Measurements from ENCODE around the gene DPF3. TPM values are rescaled to one million over a fixed set of nuclear protein-coding genes. Genes with fewer than 3 reads are reported as not detected.

The DPF3 gene
- total RNA-seq, 1 experiment from 2014 or later = not detected

DNA sequence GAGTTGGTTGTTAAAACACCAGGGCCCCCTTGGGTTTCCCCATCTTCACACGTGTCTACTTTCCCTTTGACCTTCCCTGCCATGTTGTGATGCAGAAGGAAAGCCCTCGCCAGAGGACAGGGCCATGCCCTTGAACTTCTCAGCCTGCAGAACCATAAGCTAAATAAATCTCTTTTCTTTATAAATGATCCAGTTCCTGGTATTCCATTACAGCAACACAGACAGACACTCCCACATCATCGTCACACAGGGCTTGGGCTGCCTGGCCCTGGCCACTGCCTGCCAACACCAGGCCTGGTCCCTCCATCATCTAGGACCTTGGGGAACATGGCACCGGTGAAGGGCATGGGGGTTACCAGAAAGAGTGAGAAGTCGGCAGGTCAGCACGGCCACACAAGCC, 84.8 kb downstream of the DPF3 start:
- Histone ChIP-seq H3K4me1 (replicated peaks; ENCODE audit: insufficient read depth) (no peaks in the 10 kb centered on the region), H3K4me3 (no peak overlapping the region), H3K27me3 (ENCODE audit: insufficient read depth, low read depth) (peaks cover 87% of the 10 kb centered on the region), H3K4me2 (no peak overlapping the region), H3K79me2 (ENCODE audit: low read depth) (no peaks in the 10 kb centered on the region), H3K36me3 (ENCODE audit: low read depth) (no peaks in the 10 kb centered on the region), H3F3A (ENCODE audit: insufficient read depth, low read depth) (no peaks in the 10 kb centered on the region), H3K9me2 (ENCODE audit: insufficient read depth) (no peaks in the 10 kb centered on the region), H3K27ac (no peak overlapping the region), H3K9me3 (ENCODE audit: insufficient read depth, low read depth) (no peaks in the 10 kb centered on the region), H4K20me1 (ENCODE audit: insufficient read depth) (no peaks in the 10 kb centered on the region), H2AFZ (no peak overlapping the region)
- POLR2A ChIA-PET (ENCODE audit: unreplicated experiment) = no interaction called here
- TF ChIP-seq, protein P1, sequence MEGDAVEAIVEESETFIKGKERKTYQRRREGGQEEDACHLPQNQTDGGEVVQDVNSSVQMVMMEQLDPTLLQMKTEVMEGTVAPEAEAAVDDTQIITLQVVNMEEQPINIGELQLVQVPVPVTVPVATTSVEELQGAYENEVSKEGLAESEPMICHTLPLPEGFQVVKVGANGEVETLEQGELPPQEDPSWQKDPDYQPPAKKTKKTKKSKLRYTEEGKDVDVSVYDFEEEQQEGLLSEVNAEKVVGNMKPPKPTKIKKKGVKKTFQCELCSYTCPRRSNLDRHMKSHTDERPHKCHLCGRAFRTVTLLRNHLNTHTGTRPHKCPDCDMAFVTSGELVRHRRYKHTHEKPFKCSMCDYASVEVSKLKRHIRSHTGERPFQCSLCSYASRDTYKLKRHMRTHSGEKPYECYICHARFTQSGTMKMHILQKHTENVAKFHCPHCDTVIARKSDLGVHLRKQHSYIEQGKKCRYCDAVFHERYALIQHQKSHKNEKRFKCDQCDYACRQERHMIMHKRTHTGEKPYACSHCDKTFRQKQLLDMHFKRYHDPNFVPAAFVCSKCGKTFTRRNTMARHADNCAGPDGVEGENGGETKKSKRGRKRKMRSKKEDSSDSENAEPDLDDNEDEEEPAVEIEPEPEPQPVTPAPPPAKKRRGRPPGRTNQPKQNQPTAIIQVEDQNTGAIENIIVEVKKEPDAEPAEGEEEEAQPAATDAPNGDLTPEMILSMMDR (conservative IDR thresholded peaks at IDR 0.05) = no peak
- no peak for TF ChIP-seq EZH2 (IDR thresholded peaks at IDR 0.05; ENCODE audit: low read depth)
- CTCF ChIA-PET = no interaction called here
- DNase-seq = no peak
- intact Hi-C loops (cut with micrococcal nuclease; ENCODE audit: unreplicated experiment) = no loop called here
- BruUV-seq (replicated peaks) = no TSS peak

DNA sequence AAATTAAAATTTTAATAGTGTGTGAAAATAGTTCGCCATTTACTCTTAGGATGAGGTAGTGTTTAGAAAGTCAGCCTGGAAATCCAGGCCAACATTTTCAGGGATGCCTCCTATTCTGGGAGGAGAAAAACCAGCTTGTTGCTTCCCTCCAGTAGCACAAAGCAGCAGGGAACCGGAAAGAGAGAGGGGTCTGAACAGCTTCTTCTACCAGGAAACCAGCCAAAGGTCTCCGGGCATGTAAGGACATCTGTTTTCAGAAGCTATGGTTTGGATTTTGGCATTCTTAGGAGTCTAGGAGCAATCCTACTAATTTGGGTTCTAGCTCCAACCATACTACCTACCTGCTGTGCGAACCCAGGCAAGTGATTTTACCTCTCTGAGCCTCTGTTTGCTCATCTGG, 85.3 kb downstream of the DPF3 start:
- H3K9me3 ChIP-seq (ENCODE audit: insufficient read depth, low read depth) = no peaks in the 10 kb centered on the region
- H3K4me3 ChIP-seq = no peak overlapping the region
- no peak for DNase-seq
- peaks cover 86% of the 10 kb centered on the region for H3K27me3 ChIP-seq (ENCODE audit: insufficient read depth, low read depth)
- H3K27ac ChIP-seq = no peak overlapping the region
- POLR2A ChIA-PET (ENCODE audit: unreplicated experiment) = no interaction called here
- no peaks in the 10 kb centered on the region for H3K9me2 ChIP-seq (ENCODE audit: insufficient read depth)
- TF ChIP-seq, protein P1 (conservative IDR thresholded peaks at IDR 0.05) = no peak
- no peak for TF ChIP-seq EZH2 (IDR thresholded peaks at IDR 0.05; ENCODE audit: low read depth)
- BruUV-seq (replicated peaks) = no TSS peak
- H4K20me1 ChIP-seq (ENCODE audit: insufficient read depth) = no peaks in the 10 kb centered on the region
- intact Hi-C loops (cut with micrococcal nuclease; ENCODE audit: unreplicated experiment) = no loop called here
- no peaks in the 10 kb centered on the region for H3K79me2 ChIP-seq (ENCODE audit: low read depth)
- CTCF ChIA-PET = no interaction called here
- no peaks in the 10 kb centered on the region for H3K36me3 ChIP-seq (ENCODE audit: low read depth)
- no peaks in the 10 kb centered on the region for H3K4me1 ChIP-seq (replicated peaks; ENCODE audit: insufficient read depth)
- H2AFZ ChIP-seq = no peak overlapping the region
- H3F3A ChIP-seq (ENCODE audit: insufficient read depth, low read depth) = no peaks in the 10 kb centered on the region
- H3K4me2 ChIP-seq = no peak overlapping the region

DNA sequence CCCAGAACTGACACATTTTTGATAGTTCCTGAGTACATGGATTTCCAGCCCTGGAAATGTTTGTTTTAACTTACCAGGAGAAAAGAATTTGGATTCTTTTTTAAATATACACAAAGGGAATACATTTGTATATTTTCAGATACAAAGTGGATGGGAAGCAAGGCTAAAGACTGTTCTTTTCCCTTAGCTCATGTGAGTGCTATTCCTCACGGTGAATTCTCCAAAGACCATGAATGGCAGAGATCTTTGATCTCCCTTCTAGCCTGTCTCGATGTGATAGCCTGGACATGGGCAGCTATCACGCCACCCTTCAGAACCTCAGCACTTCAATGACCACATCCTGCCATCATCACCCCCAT, 91.3 kb downstream of the DPF3 start:
- Histone ChIP-seq H3K4me2 (no peak overlapping the region), H3K4me1 (replicated peaks; ENCODE audit: insufficient read depth) (no peaks in the 10 kb centered on the region), H3K27ac (no peak overlapping the region), H3K79me2 (ENCODE audit: low read depth) (no peaks in the 10 kb centered on the region), H2AFZ (no peak overlapping the region), H3K9me2 (ENCODE audit: insufficient read depth) (no peaks in the 10 kb centered on the region), H3K9me3 (ENCODE audit: insufficient read depth, low read depth) (no peaks in the 10 kb centered on the region), H4K20me1 (ENCODE audit: insufficient read depth) (no peaks in the 10 kb centered on the region), H3K36me3 (ENCODE audit: low read depth) (no peaks in the 10 kb centered on the region), H3F3A (ENCODE audit: insufficient read depth, low read depth) (no peaks in the 10 kb centered on the region), H3K4me3 (no peak overlapping the region), H3K27me3 (ENCODE audit: insufficient read depth, low read depth) (peaks cover 42% of the 10 kb centered on the region)
- BruUV-seq (replicated peaks) = no TSS peak
- ChIA-PET CTCF (no interaction called here), POLR2A (ENCODE audit: unreplicated experiment) (no interaction called here)
- intact Hi-C loops (cut with micrococcal nuclease; ENCODE audit: unreplicated experiment) = no loop called here
- no peak for DNase-seq
- TF ChIP-seq, protein P1 (conservative IDR thresholded peaks at IDR 0.05) = no peak
- no peak for TF ChIP-seq EZH2 (IDR thresholded peaks at IDR 0.05; ENCODE audit: low read depth)
